B cell (primary cell): Measurements from ENCODE around the gene MLLT3.

Experiments used
- EZH2 ChIP-seq: IDR thresholded peaks from 2 replicates; pipeline ENCODE4 v1.6.1; 2012; ENCODE audit warnings: borderline replicate concordance, low read depth, mild to moderate bottlenecking, moderate library complexity, low read length; ENCODE audit not compliant: insufficient read depth, poor library complexity, severe bottlenecking
- TF ChIP-seq, protein P1 (sequence below): fragments of 200-600 bp; IDR thresholded peaks from one replicate; pipeline ENCODE4 v1.8.0; 2022; ENCODE audit warnings: antibody characterized with exemption, mild to moderate bottlenecking

DNA sequence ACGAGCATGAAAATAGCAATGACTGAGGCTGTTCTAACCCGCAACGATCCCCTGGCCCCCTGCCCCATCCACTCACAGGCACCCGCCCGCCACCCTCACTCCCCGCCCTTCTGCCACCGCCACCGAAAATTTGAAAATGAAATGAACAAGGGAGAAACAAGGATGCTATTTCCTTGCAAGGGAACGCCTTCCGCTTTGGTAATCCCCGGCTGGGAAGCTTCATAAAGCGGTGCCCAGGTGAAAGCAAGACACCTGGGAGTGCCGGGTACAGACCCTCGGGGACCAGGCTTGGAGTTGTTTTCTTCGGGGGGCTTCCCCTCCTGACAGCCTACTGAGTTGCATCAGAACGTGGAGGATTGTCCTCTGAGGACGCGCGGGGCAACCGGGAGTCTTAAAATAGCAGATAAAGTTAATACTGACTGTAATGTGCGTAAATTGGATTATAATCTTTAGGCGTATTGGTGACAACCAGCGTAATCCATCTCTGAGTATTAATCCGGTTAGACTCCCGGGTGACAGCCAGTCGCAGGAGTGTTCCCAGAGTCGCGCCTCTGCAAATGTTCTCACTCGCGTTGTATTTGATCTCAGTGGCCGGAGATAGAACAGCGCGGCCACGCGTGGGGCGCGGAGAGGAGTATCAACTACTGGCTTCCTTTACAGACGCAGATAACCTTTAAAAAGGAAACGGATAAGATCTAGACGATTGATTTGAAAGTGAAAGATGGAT lies 885 bp upstream of the MLLT3 start:
- TF ChIP-seq, protein P1, sequence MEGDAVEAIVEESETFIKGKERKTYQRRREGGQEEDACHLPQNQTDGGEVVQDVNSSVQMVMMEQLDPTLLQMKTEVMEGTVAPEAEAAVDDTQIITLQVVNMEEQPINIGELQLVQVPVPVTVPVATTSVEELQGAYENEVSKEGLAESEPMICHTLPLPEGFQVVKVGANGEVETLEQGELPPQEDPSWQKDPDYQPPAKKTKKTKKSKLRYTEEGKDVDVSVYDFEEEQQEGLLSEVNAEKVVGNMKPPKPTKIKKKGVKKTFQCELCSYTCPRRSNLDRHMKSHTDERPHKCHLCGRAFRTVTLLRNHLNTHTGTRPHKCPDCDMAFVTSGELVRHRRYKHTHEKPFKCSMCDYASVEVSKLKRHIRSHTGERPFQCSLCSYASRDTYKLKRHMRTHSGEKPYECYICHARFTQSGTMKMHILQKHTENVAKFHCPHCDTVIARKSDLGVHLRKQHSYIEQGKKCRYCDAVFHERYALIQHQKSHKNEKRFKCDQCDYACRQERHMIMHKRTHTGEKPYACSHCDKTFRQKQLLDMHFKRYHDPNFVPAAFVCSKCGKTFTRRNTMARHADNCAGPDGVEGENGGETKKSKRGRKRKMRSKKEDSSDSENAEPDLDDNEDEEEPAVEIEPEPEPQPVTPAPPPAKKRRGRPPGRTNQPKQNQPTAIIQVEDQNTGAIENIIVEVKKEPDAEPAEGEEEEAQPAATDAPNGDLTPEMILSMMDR, result no peak
- TF ChIP-seq EZH2, result no peak
